GM23338 (cell line): Measurements from ENCODE around the gene XPR1. TPM values are rescaled to one million over a fixed set of nuclear protein-coding genes. Genes with fewer than 3 reads are reported as not detected.

Source experiments
- ATAC-seq: fragments of 200-7000 bp; cut with Tn5 transposase; 3 replicates; pipeline ENCODE4 v1.9.1; 2020
- DNase-seq: peaks from one replicate; pipeline ENCODE4 v3.0.0-alpha.2; 2015; ENCODE audit warnings: low spot score
- H2AFZ ChIP-seq: fragments of 200-600 bp; sonication (generic); 2 replicates; pipeline ENCODE4 v1.8.0; 2016; ENCODE audit warnings: antibody characterized with exemption, mild to moderate bottlenecking, moderate library complexity
- H3F3A ChIP-seq: fragments of 200-600 bp; sonication (generic); replicated peaks from 2 replicates; pipeline ENCODE4 v1.8.0; 2017; ENCODE audit warnings: antibody characterized with exemption, mixed run types, low read depth
- H3K27ac ChIP-seq: fragments of 200-600 bp; sonication (generic); 2 replicates; pipeline ENCODE4 v1.6.1; 2016; ENCODE audit warnings: low read depth
- H3K27me3 ChIP-seq: fragments of 200-600 bp; sonication (generic); 2 replicates; pipeline ENCODE4 v1.8.0; 2016; ENCODE audit warnings: mild to moderate bottlenecking, mixed run types, moderate library complexity; ENCODE audit not compliant: insufficient read depth
- H3K36me3 ChIP-seq: fragments of 200-600 bp; sonication (generic); 2 replicates; pipeline ENCODE4 v1.8.0; 2016; ENCODE audit warnings: mild to moderate bottlenecking; ENCODE audit not compliant: insufficient read depth
- H3K4me1 ChIP-seq: fragments of 200-600 bp; sonication (generic); 2 replicates; pipeline ENCODE4 v1.8.0; 2016; ENCODE audit warnings: mild to moderate bottlenecking, moderate library complexity; ENCODE audit not compliant: insufficient read depth
- H3K4me2 ChIP-seq: fragments of 200-600 bp; sonication (generic); 2 replicates; pipeline ENCODE4 v1.7.1; 2017; ENCODE audit warnings: mixed run types
- H3K4me3 ChIP-seq: fragments of 200-600 bp; sonication (generic); 2 replicates; pipeline ENCODE4 v1.6.1; 2016; ENCODE audit warnings: mixed run types
- H3K79me2 ChIP-seq: fragments of 200-600 bp; sonication (generic); replicated peaks from 2 replicates; pipeline ENCODE4 v1.8.0; 2017; ENCODE audit warnings: mild to moderate bottlenecking; ENCODE audit not compliant: insufficient read depth
- H3K9me2 ChIP-seq: fragments of 200-600 bp; sonication (generic); 2 replicates; pipeline ENCODE4 v1.8.0; 2017; ENCODE audit not compliant: insufficient read depth
- H4K20me1 ChIP-seq: fragments of 200-600 bp; sonication (generic); replicated peaks from 2 replicates; pipeline ENCODE4 v1.8.0; 2017; ENCODE audit warnings: mild to moderate bottlenecking; ENCODE audit not compliant: insufficient read depth
- H3K27ac Mint-ChIP-seq: 2 replicates; pipeline ENCODE4 v1.8.0; 2020; ENCODE audit warnings: inconsistent platforms, mild to moderate bottlenecking, moderate library complexity, mixed read lengths
- H3K27me3 Mint-ChIP-seq: 3 replicates; pipeline ENCODE4 v1.8.0; 2022; ENCODE audit warnings: low read depth, mild to moderate bottlenecking, moderate library complexity, mixed read lengths, inconsistent platforms; ENCODE audit not compliant: insufficient read depth, poor library complexity
- H3K36me3 Mint-ChIP-seq: 3 replicates; pipeline ENCODE4 v1.8.0; 2021; ENCODE audit warnings: low read depth, mild to moderate bottlenecking, inconsistent platforms, moderate library complexity, mixed read lengths
- H3K4me1 Mint-ChIP-seq: 3 replicates; pipeline ENCODE4 v1.8.0; 2020; ENCODE audit warnings: mild to moderate bottlenecking, inconsistent platforms, mixed read lengths
- H3K4me3 Mint-ChIP-seq: 3 replicates; pipeline ENCODE4 v1.8.0; 2021; ENCODE audit warnings: moderate library complexity, mild to moderate bottlenecking, inconsistent platforms, mixed read lengths
- H3K9me3 Mint-ChIP-seq: 3 replicates; pipeline ENCODE4 v1.8.0; 2020; ENCODE audit warnings: moderate library complexity, mild to moderate bottlenecking, inconsistent platforms, mixed read lengths
- CREB1 ChIP-seq: fragments of 250-450 bp; sonication (Bioruptor Pico); IDR thresholded peaks from 2 replicates; pipeline ENCODE4 v1.5.0; 2020; ENCODE audit warnings: low read depth, mild to moderate bottlenecking, moderate library complexity
- CTCF ChIP-seq, 2 experiments: fragments of 200-600 bp in 1 of 2; sonication (generic) in 1 of 2; conservative IDR thresholded peaks; 2 replicates each; pipeline versions ENCODE4 v1.5.1 to v1.6.1; 2016 to 2017; ENCODE audit warnings: antibody characterized with exemption in 2 of 2, low read depth in 2 of 2, mild to moderate bottlenecking in 2 of 2, moderate library complexity in 1 of 2
- ETS1 ChIP-seq: IDR thresholded peaks from 2 replicates; pipeline ENCODE4 v1.6.1; 2016; ENCODE audit warnings: antibody characterized with exemption
- EZH2 ChIP-seq: fragments of 200-600 bp; sonication (generic); IDR thresholded peaks from one replicate; pipeline ENCODE4 v1.8.0; 2017; ENCODE audit warnings: antibody characterized with exemption, mild to moderate bottlenecking, low read depth; ENCODE audit not compliant: unreplicated experiment
- EZH2phosphoT487 ChIP-seq: fragments of 200-600 bp; sonication (generic); IDR thresholded peaks from one replicate; pipeline ENCODE4 v1.8.1; 2018; ENCODE audit warnings: antibody characterized with exemption; ENCODE audit not compliant: unreplicated experiment
- JUNB ChIP-seq: IDR thresholded peaks from one replicate; pipeline ENCODE4 v1.6.1; 2016; ENCODE audit warnings: antibody characterized with exemption; ENCODE audit not compliant: unreplicated experiment
- NANOG ChIP-seq: IDR thresholded peaks from 2 replicates; pipeline ENCODE4 v1.6.1; 2016; ENCODE audit warnings: antibody characterized with exemption, borderline replicate concordance
- POLR2AphosphoS5 ChIP-seq: IDR thresholded peaks from 2 replicates; pipeline ENCODE4 v1.6.1; 2016; ENCODE audit warnings: antibody characterized with exemption, low read depth
- REST ChIP-seq: IDR thresholded peaks from one replicate; pipeline ENCODE4 v1.6.1; 2018; ENCODE audit warnings: antibody characterized with exemption; ENCODE audit not compliant: unreplicated experiment
- STAT1 ChIP-seq: IDR thresholded peaks from one replicate; pipeline ENCODE4 v1.6.1; 2016; ENCODE audit warnings: antibody characterized with exemption; ENCODE audit not compliant: unreplicated experiment
- ZNF114 ChIP-seq: fragments of 250-450 bp; sonication (Bioruptor Pico); IDR thresholded peaks from 2 replicates; pipeline ENCODE4 v1.5.0; 2020; ENCODE audit warnings: mild to moderate bottlenecking, moderate library complexity
- ZNF331 ChIP-seq: fragments of 250-450 bp; sonication (Bioruptor Pico); IDR thresholded peaks from 2 replicates; pipeline ENCODE4 v1.5.0; 2020; ENCODE audit warnings: low read depth, mild to moderate bottlenecking, moderate library complexity
- ZNF462 ChIP-seq: fragments of 250-450 bp; sonication (Bioruptor Pico); IDR thresholded peaks from 2 replicates; pipeline ENCODE4 v1.5.0; 2020; ENCODE audit warnings: mild to moderate bottlenecking, moderate library complexity
- polyA plus RNA-seq: library from polyadenylated mRNA; unstranded; fragments of >200 nt; fragmentation: Nextera tagmentation; extraction: Ambion mirVana; gene quantifications from 2 replicates; pipeline ENCODE4 v1.2.1, GENCODE V29; 2016
- total RNA-seq: library from RNA; depleted of rRNA; stranded (reverse); fragments of >200 nt; shearing (Covaris generic); gene quantifications from 2 replicates; pipeline ENCODE4 v1.2.3, GENCODE V29; 2014

The XPR1 gene
- total and polyA plus RNA-seq, 2 experiments from 2014 or later = 9.3 to 38.1 TPM

GRCh38 chr1:180821970-180822369 lies 190.1 kb downstream of the XPR1 start:
- DNase-seq (no peak), ATAC-seq (no peak)
- no peaks in the 10 kb centered on the region for H3K4me1 ChIP-seq
- no peaks in the 10 kb centered on the region for H3K36me3 ChIP-seq
- no peaks in the 10 kb centered on the region for H3K9me3 Mint-ChIP-seq
- H3K4me3 Mint-ChIP-seq = no peak overlapping the region
- H3K79me2 ChIP-seq = peaks cover 3% of the 10 kb centered on the region; the same call in 1 of the 2 replicates
- H3K4me3 ChIP-seq = no peak overlapping the region
- no peaks in the 10 kb centered on the region for H4K20me1 ChIP-seq
- H3K27me3 Mint-ChIP-seq = no peaks in the 10 kb centered on the region
- no peaks in the 10 kb centered on the region for H3K27me3 ChIP-seq
- no peak overlapping the region for H3K27ac Mint-ChIP-seq
- H3K4me1 Mint-ChIP-seq = no peaks in the 10 kb centered on the region
- no peak overlapping the region for H3K4me2 ChIP-seq
- TF ChIP-seq ZNF462 (CRISPR knock-in tag) = no peak
- TF ChIP-seq NANOG = no peak
- TF ChIP-seq ZNF331 (CRISPR knock-in tag) = no peak
- no peak for TF ChIP-seq REST
- no peak for TF ChIP-seq JUNB
- no peak for TF ChIP-seq ETS1
- no peak for TF ChIP-seq CTCF (conservative IDR thresholded peaks at IDR 0.05; ENCODE audit: low read depth in 2 of 2)
- no peak for TF ChIP-seq STAT1
- no peak for TF ChIP-seq ZNF114 (CRISPR knock-in tag)
- TF ChIP-seq CREB1 (CRISPR knock-in tag) = no peak
- TF ChIP-seq EZH2phosphoT487 = no peak
- TF ChIP-seq EZH2 = no peak
- no peak for TF ChIP-seq POLR2AphosphoS5
- no peaks in the 10 kb centered on the region for H3F3A ChIP-seq
- no peak overlapping the region for H2AFZ ChIP-seq
- H3K9me2 ChIP-seq = no peaks in the 10 kb centered on the region
- no peak overlapping the region for H3K27ac ChIP-seq
- no peaks in the 10 kb centered on the region; the same call in 2 of the 3 replicates for H3K36me3 Mint-ChIP-seq
